IMR-90 (cell line): ENCODE measurements around the gene EPHX1.

Source experiments
- CEBPB ChIP-seq: IDR thresholded peaks from 2 replicates; pipeline ENCODE4 v1.6.1; 2012; ENCODE audit warnings: low read depth, low read length, improper control_type of control experiment
- CHD1 ChIP-seq: IDR thresholded peaks from 2 replicates; pipeline ENCODE4 v1.6.1; 2012; ENCODE audit warnings: low read depth, low read length, improper control_type of control experiment
- MAZ ChIP-seq: IDR thresholded peaks from 2 replicates; pipeline ENCODE4 v1.6.1; 2012; ENCODE audit warnings: low read depth, mild to moderate bottlenecking, low read length, improper control_type of control experiment, moderate library complexity, borderline replicate concordance
- MXI1 ChIP-seq: IDR thresholded peaks from 2 replicates; pipeline ENCODE4 v1.6.1; 2012; ENCODE audit warnings: low read depth, mild to moderate bottlenecking, low read length, moderate library complexity, borderline replicate concordance
- NFE2L2 ChIP-seq: fragments of 150-350 bp; IDR thresholded peaks from 2 replicates; pipeline ENCODE4 v1.6.1; 2016; ENCODE audit warnings: low read depth, mild to moderate bottlenecking, low read length
- POLR2A ChIP-seq: IDR thresholded peaks from 2 replicates; pipeline ENCODE4 v1.6.1; 2012; ENCODE audit warnings: mild to moderate bottlenecking, low read depth, low read length
- RAD21 ChIP-seq: IDR thresholded peaks from 2 replicates; pipeline ENCODE4 v1.6.1; 2012; ENCODE audit warnings: low read length, improper control_type of control experiment
- RFX5 ChIP-seq: IDR thresholded peaks from 2 replicates; pipeline ENCODE4 v1.8.0; 2012; ENCODE audit warnings: low read depth, mild to moderate bottlenecking, low read length, moderate library complexity
- SMC3 ChIP-seq: fragments of 150-350 bp; IDR thresholded peaks from 2 replicates; pipeline ENCODE4 v1.6.1; 2016; ENCODE audit warnings: low read depth, mild to moderate bottlenecking, antibody characterized with exemption, low read length, moderate library complexity
- TF ChIP-seq, protein P1 (sequence below): conservative IDR thresholded peaks from 2 replicates; pipeline ENCODE4 v1.5.1; 2012; ENCODE audit warnings: mild to moderate bottlenecking, low read depth, low read length, improper control_type of control experiment

DNA sequence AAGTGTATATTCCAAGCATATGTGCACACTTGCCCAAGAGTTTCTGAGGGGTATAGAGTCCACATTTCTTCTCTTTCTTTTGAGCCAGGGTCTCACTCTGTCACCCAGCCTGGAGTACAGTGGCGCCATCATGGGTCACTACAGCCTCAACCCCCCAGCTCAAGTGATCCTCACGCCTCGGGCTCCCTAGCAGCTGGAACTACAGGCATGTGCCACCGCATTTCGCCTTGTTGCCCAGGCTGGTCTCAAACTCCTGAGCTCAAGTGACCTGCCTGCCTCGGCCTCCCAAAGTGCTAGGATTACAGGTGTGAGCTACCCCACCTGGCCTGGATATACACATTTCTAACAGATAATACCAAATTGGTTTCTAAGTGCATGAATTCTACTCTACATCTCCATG is 49.4 kb upstream of the EPHX1 start:
- TF ChIP-seq, protein P1, sequence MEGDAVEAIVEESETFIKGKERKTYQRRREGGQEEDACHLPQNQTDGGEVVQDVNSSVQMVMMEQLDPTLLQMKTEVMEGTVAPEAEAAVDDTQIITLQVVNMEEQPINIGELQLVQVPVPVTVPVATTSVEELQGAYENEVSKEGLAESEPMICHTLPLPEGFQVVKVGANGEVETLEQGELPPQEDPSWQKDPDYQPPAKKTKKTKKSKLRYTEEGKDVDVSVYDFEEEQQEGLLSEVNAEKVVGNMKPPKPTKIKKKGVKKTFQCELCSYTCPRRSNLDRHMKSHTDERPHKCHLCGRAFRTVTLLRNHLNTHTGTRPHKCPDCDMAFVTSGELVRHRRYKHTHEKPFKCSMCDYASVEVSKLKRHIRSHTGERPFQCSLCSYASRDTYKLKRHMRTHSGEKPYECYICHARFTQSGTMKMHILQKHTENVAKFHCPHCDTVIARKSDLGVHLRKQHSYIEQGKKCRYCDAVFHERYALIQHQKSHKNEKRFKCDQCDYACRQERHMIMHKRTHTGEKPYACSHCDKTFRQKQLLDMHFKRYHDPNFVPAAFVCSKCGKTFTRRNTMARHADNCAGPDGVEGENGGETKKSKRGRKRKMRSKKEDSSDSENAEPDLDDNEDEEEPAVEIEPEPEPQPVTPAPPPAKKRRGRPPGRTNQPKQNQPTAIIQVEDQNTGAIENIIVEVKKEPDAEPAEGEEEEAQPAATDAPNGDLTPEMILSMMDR = no peak
- TF ChIP-seq RFX5 (no peak), POLR2A (no peak), RAD21 (no peak), SMC3 (no peak), MAZ (no peak), MXI1 (no peak), CEBPB (no peak), CHD1 (no peak), NFE2L2 (no peak)
